ENCODE results near the gene CDX1. TPM values are rescaled to one million over a fixed set of nuclear protein-coding genes. Genes with fewer than 3 reads are reported as not detected.

Gene CDX1
- polyA plus RNA-seq, 1 experiment = 0.97 TPM

DNA sequence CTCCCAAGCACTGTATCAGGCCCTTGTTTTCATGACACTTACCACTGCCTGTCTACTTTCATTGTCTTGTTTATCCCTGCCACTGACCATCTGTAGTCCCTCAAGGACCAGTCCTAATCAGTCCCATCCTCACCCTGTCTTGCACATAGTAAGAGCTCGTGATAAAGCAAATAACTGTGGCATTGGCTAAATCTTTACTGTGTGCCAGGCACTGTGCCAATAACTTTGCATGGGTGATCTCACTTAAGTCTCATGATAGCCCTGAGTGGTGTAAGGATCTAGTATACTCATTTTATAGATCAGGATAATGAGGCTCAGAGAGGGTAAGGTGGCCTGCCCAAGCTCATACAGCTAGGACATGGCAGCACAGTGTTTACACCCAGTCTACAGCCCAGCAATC is 5.6 kb downstream of the CDX1 start:
- Histone ChIP-seq H3K27me3 (ENCODE audit: control insufficient read depth, insufficient read depth, low read length) (peaks cover 9% of the 10 kb centered on the region), H3K36me3 (ENCODE audit: control insufficient read depth, insufficient read depth, low read length) (no peaks in the 10 kb centered on the region), H3K4me3 (ENCODE audit: low read depth, low read length) (no peak overlapping the region)
- TF ChIP-seq, protein P1, sequence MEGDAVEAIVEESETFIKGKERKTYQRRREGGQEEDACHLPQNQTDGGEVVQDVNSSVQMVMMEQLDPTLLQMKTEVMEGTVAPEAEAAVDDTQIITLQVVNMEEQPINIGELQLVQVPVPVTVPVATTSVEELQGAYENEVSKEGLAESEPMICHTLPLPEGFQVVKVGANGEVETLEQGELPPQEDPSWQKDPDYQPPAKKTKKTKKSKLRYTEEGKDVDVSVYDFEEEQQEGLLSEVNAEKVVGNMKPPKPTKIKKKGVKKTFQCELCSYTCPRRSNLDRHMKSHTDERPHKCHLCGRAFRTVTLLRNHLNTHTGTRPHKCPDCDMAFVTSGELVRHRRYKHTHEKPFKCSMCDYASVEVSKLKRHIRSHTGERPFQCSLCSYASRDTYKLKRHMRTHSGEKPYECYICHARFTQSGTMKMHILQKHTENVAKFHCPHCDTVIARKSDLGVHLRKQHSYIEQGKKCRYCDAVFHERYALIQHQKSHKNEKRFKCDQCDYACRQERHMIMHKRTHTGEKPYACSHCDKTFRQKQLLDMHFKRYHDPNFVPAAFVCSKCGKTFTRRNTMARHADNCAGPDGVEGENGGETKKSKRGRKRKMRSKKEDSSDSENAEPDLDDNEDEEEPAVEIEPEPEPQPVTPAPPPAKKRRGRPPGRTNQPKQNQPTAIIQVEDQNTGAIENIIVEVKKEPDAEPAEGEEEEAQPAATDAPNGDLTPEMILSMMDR (IDR thresholded peaks at IDR 0.05; ENCODE audit: insufficient read depth, low read depth, low read length) = no peak
- ChIA-PET POLR2A (no interaction called here), CTCF (interaction anchor here (0.6 to 5.9 kb wide), 3 partner anchors 8 to 41 kb away, joined by 3 to 38 read pairs (median 3); partner anchors contain the start of gene CDX1)
- no peak for DNase-seq (ENCODE audit: low read depth)

DNA sequence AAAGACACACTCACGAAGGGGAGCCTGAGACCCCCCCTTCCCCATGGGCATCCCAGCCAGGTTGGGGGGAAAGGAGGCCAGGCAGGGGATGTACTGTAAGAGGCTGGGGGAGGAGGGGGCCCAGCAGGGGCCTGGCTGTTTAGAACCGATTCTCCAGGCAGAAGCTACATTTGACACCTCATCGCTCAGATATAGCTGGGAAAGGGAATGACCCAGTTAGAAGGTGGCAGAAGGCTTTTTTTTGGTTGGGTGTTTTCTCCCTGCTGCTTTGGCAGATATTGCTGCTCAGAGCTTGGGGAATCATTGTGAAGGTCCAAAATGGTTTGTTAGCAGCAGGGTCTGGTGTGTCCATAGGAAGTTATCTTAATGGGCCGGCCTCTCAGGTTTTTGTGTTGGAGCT is 6.0 kb downstream of the CDX1 start:
- Histone ChIP-seq H3K36me3 (ENCODE audit: control insufficient read depth, insufficient read depth, low read length) (no peaks in the 10 kb centered on the region), H3K4me3 (ENCODE audit: low read depth, low read length) (no peak overlapping the region), H3K27me3 (ENCODE audit: control insufficient read depth, insufficient read depth, low read length) (peaks cover 9% of the 10 kb centered on the region)
- TF ChIP-seq, protein P1 (IDR thresholded peaks at IDR 0.05; ENCODE audit: insufficient read depth, low read depth, low read length) = no peak
- ChIA-PET CTCF (interaction anchor here (0.6 to 5.9 kb wide), 4 partner anchors 8 to 42 kb away, joined by 3 to 38 read pairs (median 4); partner anchors contain the start of gene CDX1), POLR2A (no interaction called here)
- DNase-seq (ENCODE audit: low read depth) = no peak

DNA sequence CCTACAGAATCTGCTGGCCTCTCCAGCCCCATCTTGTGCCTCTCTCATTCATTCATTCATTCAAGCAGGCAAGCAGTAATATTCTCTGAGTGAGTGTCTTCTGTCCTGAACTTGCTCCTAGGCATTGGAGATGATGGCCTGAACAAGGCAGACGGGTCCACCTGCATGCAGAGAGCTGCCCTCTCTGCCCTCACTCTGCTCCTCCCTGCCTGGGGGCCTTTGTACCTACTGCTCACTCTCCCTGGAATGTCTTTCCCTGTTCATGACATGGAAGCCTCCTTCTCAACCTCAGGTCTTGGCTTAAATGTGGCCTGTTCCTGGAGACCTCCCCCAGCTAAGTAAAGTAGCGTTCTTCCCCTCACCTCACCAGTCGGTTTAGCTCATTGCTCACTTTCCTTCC is 6.6 kb downstream of the CDX1 start:
- ChIA-PET POLR2A (no interaction called here), CTCF (interaction anchor here (1.4 to 5.9 kb wide), 3 partner anchors 9 to 42 kb away, joined by 3 to 38 read pairs (median 4); partner anchors contain the start of gene CDX1)
- peaks cover 9% of the 10 kb centered on the region for H3K27me3 ChIP-seq (ENCODE audit: control insufficient read depth, insufficient read depth, low read length)
- TF ChIP-seq, protein P1 (IDR thresholded peaks at IDR 0.05; ENCODE audit: insufficient read depth, low read depth, low read length) = no peak
- H3K4me3 ChIP-seq (ENCODE audit: low read depth, low read length) = no peak overlapping the region
- H3K36me3 ChIP-seq (ENCODE audit: control insufficient read depth, insufficient read depth, low read length) = no peaks in the 10 kb centered on the region
- no peak for DNase-seq (ENCODE audit: low read depth)

DNA sequence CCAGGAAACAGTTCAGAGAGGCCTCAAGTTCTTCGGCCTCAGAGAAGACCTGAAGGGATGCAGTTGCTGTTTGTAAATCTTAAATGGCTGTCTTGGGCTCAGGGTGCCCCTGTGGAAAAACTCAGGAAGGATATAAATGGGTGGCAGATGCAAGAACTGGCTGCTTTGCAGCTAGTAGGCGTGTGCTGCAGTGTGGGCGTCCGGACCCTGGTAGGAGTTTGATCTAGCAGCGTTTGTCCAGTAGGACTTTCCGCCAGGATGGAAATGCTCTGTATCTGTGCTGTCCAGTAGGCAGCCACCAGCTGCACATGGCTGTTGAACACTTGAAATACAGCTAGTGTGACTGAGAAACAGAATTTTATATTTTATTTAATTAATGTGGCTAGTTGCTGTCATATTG is 7.7 kb downstream of the CDX1 start:
- TF ChIP-seq, protein P1 (IDR thresholded peaks at IDR 0.05; ENCODE audit: insufficient read depth, low read depth, low read length) = no peak
- H3K27me3 ChIP-seq (ENCODE audit: control insufficient read depth, insufficient read depth, low read length) = peaks cover 7% of the 10 kb centered on the region
- ChIA-PET POLR2A (interaction anchor here (0.6 kb wide), 2 partner anchors 40 to 294 kb away, joined by 3 read pairs; no protein-coding TSS in a partner anchor), CTCF (interaction anchor here (0.7 to 5.9 kb wide), 7 partner anchors 10 to 223 kb away, joined by 3 to 38 read pairs (median 3); partner anchors contain the start of genes CDX1 and PDGFRB)
- no peaks in the 10 kb centered on the region for H3K36me3 ChIP-seq (ENCODE audit: control insufficient read depth, insufficient read depth, low read length)
- no peak overlapping the region for H3K4me3 ChIP-seq (ENCODE audit: low read depth, low read length)
- no peak for DNase-seq (ENCODE audit: low read depth)

DNA sequence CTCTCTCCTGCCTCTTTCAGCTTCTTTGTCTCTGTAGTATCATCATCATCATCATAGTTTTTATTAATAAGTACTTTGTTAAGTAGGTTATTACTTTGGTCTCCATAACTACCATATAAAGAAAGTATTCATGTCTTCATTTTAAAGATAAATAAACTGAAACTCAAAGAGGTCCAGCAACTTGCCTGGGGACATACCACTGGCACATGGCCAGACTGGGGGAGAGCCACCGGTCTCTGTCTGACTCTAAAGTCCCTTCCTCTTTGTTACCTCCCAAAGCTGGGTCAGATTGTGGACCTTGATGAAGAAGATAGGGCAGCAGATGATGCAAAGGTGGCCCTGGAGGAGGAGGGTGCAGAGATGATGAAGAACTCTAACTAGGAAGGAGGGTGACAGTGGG is 8.5 kb downstream of the CDX1 start:
- Histone ChIP-seq H3K4me3 (ENCODE audit: low read depth, low read length) (no peak overlapping the region), H3K36me3 (ENCODE audit: control insufficient read depth, insufficient read depth, low read length) (no peaks in the 10 kb centered on the region), H3K27me3 (ENCODE audit: control insufficient read depth, insufficient read depth, low read length) (0 out of 2 replicates have a peak, but pooled peaks cover 2% of the 10 kb centered on the region)
- ChIA-PET CTCF (interaction anchor here (0.7 to 5.9 kb wide), 20 partner anchors 11 to 258 kb away, joined by 3 to 38 read pairs (median 3); partner anchors contain the start of genes CDX1 and PDGFRB), POLR2A (interaction anchor here (0.6 kb wide), 1 partner anchor 295 kb away, joined by 3 read pairs; no protein-coding TSS in a partner anchor)
- DNase-seq (ENCODE audit: low read depth) = no peak
- TF ChIP-seq, protein P1 (IDR thresholded peaks at IDR 0.05; ENCODE audit: insufficient read depth, low read depth, low read length) = no peak
